RKO (cell line): ENCODE measurements around the gene NRXN3.

Source experiments
- DNase-seq: peaks from one replicate; pipeline ENCODE4 v3.0.0-alpha.2; 2016; ENCODE audit warnings: low spot score

Gene NRXN3

DNA sequence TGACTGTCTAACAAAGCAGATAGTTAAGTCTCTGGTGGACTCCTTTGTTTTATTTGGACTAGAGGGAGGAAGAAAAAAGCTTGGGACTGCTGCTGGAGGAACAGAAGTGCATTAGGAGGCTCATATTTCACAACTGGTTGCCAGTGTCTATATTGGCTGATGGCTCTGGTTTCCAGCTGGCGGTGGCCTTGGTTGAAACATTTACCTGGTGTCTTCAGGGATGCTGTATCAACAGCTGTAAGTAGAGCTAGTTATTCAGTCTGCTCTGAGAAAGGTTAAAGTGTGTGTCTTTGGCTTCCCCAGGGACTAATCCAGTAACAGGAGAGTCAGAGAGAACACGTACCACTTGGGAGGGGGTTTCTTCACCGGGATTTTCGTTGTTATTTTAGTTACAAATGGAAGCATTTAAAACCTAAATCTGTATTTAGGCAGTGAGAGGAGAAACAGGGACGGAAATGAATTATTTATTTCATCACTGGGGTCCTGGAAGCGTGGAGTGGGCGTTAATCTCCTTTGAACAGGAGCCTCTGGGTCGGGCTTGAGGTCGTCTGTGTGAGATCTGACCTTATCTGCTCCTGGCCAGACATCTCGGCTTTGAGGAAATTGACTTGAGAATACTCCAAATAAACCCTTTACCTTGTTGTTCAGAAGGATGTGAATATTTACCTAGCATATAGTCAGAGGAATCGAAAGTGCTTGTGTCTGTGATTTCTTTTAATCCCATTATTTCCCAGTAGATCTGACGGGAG lies 149.9 kb downstream of the NRXN3 start:
- no peak for DNase-seq

DNA sequence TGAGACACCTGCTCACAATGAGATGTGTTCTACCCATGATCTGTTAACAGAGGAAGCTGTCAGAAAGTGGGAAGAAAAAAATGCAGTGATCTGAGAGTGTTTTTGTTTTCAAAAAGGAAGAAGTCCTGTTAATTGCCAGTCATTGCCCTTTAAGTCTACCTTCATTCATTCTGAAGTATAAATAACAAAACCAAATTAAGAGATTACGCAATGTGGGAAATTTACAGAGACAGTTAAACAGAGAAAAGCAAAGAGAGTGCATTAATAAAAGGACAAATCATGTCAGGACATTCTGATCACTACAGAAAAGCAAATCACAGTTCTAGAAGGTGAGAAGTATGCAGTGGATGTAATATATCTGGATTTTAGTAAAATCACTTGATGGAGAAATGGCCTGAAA lies 154.2 kb downstream of the NRXN3 start:
- no peak for DNase-seq

- DNase-seq, result no peak
Observed at GRCh38 chr14:78325911-78326310, 155.7 kb downstream of the NRXN3 start.

DNA sequence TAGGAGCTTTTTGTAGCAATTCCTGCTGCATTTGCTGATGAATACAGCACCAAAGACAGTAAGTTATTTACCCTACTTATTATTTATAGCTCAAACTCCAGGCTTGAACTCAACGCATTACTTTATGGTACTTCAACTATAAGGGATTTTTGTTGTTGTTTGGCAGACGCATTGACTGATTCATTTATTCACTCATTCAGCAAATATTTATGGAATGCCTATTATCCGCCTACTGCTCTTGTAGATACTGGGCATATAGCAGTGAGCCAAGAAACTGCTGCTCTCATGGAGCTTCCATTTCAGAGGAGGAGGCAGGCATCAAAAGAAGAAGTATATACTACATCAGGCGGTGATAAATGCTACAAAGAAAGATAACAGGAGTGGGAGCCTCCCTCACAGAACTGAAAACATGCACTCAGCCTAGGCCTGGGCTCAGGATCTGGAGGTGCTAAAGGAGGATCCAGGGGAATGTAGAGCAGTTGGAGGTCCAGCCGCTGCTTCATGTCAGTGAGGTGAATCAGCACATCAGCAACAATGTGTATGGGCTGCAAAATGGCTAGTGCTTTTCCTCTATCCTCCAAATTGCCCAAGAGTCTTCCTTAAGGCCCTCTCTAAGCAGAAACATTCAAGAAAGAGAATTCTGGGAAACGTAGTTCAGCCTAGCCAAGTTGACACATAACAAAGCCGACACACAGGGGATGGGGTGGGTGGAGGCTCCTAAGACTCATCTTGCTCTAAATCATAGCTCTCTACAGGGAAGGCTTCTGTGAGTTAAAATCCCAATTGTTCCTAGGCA lies 157.5 kb downstream of the NRXN3 start:
- DNase-seq, result peak; percentile 11

DNA sequence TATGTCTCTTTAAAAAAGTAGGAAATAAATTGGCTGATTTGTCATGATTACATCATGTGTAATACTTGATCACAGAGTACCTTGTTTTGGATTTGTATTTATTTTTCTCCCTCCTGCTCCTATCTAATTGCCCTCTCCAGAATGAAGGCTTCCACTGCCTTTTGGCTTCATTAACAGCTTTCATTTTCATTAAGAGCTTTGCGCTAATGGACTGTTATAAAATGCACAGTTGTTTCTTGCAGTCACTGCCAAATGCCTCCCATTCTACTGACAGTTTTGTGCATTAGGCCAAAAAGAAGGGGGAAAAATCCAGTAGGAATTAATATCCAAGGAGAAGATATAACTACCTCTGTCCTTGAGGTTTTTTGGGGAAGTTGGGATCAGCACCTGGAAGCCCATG lies 159.2 kb downstream of the NRXN3 start:
- DNase-seq, result no peak

DNA sequence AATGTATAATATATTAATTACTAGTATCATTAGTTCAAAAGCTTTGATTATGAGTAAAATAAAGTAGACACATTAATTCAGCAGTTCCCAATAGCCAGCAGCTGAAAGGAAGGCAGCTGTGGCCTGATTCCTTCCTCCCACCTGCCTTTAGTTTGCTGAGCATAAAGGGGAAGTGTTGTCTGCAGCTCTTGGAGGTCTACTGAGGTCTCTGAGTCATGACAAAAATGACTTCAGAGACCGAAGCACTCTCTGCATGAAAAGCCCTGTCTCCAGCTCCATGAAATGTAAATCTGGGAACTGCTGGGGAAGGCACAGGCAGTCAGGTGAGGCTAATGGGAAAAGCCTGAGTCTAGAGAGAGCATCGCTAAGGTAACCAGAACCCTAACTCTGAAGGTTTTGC lies 165.4 kb downstream of the NRXN3 start:
- no peak for DNase-seq

DNA sequence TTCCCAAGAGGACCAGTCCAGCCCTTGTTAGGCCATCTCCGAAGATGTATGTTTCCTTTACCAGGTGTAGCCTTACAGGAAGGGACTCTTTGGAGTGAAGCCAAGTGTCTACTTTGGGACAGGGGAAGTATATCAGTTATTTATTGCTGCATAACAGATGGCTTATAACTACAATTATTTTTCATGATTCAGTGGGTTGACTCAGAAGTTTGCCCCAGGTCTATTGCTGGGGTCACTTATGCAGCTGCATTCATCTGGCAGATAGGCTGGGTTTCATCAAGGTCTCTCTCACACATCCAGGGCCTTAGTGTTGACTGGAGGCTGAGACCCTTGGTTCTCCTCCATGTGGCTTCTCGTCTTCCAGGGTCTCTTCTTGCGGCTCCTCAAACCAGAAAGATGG lies 170.1 kb downstream of the NRXN3 start:
- no peak for DNase-seq

DNA sequence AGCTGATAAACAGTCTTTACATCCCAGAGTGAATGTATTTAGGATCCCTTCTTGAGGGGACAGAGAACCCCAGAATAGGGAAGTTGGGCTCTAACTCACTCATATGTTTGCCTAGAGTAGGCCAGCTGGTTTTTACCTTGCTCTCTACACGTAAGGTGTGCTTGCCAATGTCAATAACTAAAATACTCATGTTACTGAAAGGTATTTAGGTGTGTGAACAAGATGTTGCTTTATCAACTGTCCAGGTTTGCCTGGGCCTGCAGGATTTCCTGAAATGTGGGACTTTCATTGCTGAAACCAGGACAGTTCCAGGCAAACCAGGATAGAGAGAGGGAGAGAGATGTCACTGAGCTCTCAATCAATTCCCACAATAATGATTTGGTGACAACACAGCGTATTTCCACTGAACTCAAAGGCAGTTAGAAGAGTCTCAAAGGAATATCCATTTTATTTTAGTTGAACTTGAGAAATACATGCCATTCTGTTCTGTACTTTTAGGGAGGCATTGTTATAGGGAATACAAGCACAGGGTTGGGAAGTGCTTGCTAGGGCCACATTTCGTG lies 171.7 kb downstream of the NRXN3 start:
- no peak for DNase-seq

DNA sequence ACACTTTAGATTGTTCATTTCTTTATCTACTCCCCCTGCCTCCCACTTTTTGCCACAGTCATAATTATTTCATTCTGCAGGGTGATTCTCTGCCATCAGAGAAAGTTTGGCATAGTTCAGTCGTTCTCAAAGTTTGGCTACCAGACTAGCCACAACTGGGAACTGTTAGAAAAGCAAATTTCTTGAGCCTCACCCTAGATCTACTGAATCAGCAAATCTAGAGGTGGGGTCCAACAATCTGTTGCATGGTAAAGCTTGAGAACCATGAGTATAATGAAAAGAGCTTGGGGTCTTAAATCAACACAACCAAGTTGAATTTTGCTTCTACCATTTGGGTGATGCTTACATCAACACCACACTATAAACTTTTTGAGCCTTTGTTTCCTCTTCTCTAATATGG lies 172.7 kb downstream of the NRXN3 start:
- DNase-seq, result no peak

DNA sequence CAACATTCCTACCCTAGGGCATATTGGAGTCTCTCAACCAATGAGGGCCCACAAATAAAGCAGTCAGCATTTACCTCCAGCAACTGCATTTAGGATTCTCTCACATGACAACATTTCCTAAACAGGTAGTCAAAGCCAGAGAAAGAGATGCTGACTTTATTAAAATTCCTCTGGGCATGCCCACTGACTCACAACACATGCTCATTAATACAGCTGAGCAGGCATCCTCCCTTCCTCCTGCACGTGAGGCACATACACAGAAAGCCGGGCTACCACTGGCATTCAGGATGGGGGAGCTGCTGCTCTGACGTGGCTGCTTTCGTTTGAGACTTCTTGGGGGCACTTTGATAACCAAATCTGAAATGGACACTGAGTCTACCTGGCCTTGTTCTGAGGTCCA lies 174.1 kb downstream of the NRXN3 start:
- no peak for DNase-seq

DNA sequence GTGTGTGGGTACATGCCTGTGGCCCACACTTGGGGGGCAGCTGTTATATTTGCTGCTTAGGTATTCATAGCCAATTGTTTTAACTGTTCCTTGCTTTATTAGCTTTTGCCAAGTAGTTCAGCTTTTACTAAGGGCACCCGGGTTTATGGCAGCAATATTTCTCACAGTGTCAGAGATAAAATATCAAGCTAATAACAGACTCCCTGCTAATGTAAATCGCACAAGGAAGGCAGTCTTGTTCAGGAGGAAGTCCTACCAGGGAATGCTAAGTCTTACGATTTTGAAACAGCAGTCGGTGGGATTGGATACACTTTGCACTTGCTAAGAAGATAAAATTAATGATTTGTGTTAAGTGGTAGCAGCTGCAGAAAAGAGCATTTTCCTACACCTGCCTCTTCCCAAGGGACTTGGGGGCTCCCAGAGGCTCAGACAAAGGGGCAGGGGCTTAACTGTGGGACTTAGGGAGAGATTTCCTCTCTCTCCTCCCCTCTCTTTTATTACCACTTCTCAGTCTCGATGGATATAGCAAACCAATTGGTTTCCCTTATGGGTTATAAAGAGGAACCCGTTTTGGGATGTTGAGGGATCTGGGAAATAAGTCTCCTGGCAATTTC lies 175.1 kb downstream of the NRXN3 start:
- DNase-seq, result no peak

- DNase-seq, result no peak
Observed at GRCh38 chr14:78346747-78347146, 176.6 kb downstream of the NRXN3 start.

DNA sequence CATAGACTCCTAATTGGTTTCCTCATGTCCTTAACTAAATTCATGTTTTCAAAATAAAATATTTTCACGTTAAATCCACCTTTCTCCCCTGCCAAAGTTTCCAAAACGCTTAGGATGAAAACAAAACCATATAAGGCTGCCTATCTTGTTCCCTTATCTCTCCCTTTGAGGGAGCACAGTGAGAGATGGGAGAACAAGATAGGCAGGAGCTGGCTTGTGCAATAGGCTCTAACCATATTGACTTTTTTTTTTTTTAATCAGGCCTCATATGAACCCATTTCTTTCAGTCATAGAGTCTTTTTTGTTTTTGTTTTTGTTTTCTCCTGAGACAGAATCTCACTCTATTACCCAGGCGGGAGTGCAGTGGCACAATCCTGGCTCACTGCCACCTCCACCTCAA lies 184.9 kb downstream of the NRXN3 start:
- no peak for DNase-seq

- no peak for DNase-seq
Observed at GRCh38 chr14:78356391-78356790, 186.2 kb downstream of the NRXN3 start.

DNA sequence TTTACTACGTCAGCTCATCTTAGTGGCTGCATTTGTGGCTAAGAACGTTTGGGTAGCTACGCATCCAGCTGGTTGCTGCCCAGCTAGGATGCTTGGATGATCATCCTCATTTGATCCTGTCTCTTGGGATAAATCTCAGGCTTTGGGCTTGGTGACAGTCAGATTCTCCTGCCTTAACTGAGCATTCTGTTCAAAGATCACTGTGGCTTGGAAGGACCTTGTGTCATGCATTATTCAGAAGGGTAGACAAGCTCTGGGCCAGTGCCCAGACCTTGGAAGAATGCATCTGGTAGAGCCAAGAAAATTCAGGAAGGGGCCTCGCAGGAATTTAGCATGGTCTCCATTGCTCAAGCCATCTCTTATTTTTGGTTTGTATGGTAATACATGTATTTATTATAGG lies 188.4 kb downstream of the NRXN3 start:
- DNase-seq, result no peak

DNA sequence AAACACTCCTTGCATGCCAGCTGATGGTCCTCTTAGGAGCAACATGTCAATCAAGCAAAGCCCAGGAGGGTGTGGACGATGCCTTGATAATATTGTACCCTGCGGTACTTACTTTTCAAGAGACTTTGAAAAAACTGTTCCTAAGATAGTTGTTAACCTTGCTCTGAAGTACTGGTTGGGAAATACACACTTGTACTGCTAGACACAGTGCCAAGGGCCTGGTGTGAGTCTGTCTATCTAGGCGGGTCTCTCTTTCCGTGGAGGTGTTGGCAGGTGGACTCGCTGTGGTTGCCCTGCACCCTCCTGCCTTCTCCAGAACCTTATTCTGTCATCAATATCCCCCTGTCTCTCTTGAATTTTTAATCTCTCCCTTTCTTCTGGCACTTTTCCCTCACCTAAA lies 189.4 kb downstream of the NRXN3 start:
- no peak for DNase-seq

DNA sequence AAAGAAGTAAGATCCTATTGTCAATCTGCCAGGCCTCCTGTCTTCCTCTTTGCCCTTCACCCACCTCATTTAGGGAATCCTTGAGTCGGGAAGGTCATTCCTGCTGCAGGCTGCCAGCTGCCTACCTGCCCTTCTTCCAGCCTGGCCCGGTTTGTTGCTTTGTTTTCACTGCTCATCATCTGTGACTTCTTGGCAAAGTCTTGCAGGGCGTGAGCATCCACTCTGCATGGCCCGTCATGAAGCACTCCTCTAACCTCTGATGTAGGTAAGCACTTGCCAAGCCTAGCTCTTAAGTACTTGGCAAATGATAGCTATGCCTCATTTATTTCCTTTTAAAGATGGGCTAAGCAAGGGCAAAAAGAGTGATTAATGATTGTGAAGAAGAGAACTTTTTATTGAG lies 192.8 kb downstream of the NRXN3 start:
- no peak for DNase-seq

DNA sequence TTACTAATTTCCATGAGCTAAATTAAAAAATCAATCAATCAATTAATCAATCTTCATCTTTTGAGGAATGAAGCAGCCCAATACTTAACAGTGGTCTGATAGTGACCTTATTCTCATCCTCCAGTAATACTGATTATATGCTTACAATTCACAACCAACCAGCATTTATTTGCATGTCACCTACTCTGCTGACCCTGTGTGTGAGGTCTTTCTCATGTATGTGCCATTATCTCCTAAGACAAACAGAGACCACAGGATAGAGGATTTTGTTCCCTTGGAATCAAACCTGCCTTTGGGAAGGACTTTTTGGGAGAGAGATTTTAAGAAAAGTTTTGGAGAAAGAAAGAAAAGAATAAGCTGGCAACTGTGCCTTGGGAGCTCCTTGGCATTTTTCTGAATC lies 197.2 kb downstream of the NRXN3 start:
- DNase-seq, result no peak

DNA sequence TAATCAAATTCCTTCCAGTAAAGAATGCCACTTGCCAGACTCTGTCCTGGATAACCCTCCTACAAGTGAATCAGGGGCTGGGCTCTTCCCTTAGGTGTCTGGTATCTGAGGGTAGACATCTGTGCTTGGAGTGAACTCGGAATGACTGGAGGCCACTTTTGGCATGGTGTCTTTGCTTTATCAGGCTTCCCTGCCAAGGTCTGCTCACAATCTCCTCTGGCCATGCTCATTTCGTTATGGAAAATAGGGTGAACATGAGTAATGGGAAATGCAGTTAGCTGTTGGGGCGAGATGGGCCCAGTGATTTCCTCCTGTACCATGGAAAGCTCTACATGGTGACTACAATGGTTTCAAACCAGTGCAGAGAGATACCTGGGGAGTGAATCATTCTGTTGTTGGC lies 212.9 kb downstream of the NRXN3 start:
- no peak for DNase-seq

GRCh38 chr14:78398216-78398615 lies 228.0 kb downstream of the NRXN3 start:
- DNase-seq, result no peak

GRCh38 chr14:78399316-78399889 lies 229.2 kb downstream of the NRXN3 start:
- peak; percentile 39 for DNase-seq

DNA sequence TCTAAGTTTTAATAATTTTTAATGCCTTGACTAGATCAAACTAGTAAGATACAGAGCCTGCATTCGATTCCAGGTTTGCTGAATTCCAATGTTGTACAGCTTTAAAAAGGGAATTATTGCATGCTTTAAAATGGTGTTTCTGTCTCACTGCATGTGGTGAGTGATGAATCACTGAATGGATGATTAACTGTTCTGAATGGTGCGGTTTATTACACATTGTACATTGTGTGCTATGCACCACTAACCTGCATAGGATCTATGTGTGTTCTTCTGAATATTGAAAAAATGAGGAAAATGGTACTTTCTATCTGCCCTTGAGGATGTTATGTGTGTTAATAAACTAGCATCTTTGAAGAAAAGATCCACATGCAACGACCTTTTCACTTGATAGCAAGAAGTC lies 231.7 kb downstream of the NRXN3 start:
- peak; percentile 35 for DNase-seq
